ENCODE results near the gene NOS3. TPM values are rescaled to one million over a fixed set of nuclear protein-coding genes. Genes with fewer than 3 reads are reported as not detected.
A peak's percentile ranks its signal among the peaks of the same experiment; 100 is the strongest.

Gene NOS3
- total RNA-seq, 1 donor from 2014 or later: 15.1 TPM

DNA sequence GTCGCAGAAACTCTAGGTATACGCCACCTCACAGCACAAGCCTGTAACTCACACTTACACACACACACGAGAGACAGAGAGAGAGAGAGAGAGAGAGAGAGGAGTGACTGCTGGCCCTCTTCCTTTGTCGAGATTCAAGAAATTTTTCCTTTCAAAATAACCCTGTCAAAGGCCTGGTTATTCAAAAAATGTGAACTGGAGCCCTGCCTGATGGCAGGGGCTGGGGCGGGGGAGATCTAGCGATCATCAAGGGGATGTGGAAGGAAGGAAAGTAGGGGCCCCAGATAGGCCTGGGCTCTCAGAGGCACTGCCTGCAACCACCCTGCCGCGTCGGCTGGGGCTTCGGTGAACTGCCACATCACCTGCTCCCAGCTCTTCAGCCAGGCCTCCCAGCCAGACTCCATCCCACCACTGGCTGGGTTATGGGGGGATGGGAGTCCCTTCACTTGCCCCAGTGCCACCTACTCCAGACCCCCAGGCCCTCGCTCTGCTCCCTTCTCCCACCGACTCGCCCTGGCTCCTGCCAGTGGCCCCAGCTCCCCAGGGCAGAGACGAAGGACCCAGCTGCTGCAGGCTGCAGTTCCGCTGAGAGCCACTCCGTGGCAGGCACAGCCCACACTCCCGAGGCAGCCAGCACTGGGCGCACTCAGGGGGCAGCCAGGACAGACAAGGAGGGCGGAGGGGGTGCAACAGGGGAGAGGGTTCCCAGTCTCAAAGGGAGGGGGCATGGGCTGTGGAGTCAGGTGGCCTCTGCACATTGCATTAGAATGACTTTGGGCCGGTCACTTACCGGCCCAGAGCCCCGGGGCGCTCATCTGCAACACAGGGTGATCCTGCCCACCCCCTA, 28.0 kb upstream of the NOS3 start:
- intact Hi-C loops (cut with DNase I): no loop called here
- H3K4me1 ChIP-seq: peaks cover 25% of the 10 kb centered on the region
- H3K4me3 ChIP-seq: no peak overlapping the region
- TF ChIP-seq, protein P1, sequence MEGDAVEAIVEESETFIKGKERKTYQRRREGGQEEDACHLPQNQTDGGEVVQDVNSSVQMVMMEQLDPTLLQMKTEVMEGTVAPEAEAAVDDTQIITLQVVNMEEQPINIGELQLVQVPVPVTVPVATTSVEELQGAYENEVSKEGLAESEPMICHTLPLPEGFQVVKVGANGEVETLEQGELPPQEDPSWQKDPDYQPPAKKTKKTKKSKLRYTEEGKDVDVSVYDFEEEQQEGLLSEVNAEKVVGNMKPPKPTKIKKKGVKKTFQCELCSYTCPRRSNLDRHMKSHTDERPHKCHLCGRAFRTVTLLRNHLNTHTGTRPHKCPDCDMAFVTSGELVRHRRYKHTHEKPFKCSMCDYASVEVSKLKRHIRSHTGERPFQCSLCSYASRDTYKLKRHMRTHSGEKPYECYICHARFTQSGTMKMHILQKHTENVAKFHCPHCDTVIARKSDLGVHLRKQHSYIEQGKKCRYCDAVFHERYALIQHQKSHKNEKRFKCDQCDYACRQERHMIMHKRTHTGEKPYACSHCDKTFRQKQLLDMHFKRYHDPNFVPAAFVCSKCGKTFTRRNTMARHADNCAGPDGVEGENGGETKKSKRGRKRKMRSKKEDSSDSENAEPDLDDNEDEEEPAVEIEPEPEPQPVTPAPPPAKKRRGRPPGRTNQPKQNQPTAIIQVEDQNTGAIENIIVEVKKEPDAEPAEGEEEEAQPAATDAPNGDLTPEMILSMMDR (IDR thresholded peaks at IDR 0.05): peak; percentile 88
- H3K9me3 ChIP-seq: no peaks in the 10 kb centered on the region
- no peaks in the 10 kb centered on the region for H3K36me3 ChIP-seq
- H3K27me3 ChIP-seq (ENCODE audit: low read depth): peaks cover 53% of the 10 kb centered on the region
- peak overlapping the region; percentile 31 for H3K27ac ChIP-seq
- peak; percentile 66 for DNase-seq
- ATAC-seq: peak; percentile 78 to 86

DNA sequence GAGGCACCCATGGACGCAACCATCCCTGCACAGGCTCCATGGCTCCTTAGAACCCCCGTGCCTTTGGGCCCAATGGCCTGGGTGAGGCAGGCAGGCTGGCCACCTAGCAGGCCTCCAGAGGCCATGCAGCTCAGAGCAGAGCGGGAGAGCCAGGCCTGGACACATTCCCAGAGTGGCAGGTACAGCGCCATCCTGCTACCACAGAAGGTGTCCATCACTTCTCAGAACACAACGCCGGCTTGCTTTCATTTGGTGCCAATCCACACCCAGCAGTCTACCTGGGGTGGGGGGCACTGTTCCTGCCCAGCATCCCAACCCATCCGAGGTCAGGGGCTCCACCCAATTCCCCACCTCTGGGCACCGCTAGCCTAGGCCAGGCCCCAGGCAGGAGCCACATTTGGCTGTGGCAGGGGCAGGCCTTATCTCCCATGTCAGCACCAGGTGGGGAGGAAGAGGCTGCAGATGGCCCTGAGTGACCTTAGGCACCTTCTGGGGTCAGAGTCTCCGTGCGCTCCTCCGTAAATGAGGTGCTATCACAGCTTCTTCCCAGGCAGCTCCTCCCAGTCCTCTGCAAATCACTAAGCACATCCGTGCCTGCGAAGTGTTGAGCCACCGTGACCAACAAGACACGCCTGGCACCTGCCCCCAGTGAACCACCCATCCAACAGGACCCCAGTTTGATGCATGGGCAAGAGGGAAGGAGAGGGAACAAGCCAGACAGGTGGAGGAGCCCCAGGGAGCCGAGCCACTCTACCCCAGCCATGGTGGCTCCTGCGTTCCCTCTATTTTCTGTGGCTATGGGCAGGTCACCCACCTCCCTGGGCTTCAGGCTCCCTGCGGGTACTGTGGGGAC, 26.9 kb upstream of the NOS3 start:
- intact Hi-C loops (cut with DNase I): no loop called here
- no peak overlapping the region for H3K27ac ChIP-seq
- peaks cover 48% of the 10 kb centered on the region for H3K27me3 ChIP-seq (ENCODE audit: low read depth)
- ATAC-seq (no peak), DNase-seq (no peak)
- TF ChIP-seq, protein P1 (IDR thresholded peaks at IDR 0.05): no peak
- H3K9me3 ChIP-seq: no peaks in the 10 kb centered on the region
- no peaks in the 10 kb centered on the region for H3K36me3 ChIP-seq
- peaks cover 31% of the 10 kb centered on the region for H3K4me1 ChIP-seq
- no peak overlapping the region for H3K4me3 ChIP-seq

DNA sequence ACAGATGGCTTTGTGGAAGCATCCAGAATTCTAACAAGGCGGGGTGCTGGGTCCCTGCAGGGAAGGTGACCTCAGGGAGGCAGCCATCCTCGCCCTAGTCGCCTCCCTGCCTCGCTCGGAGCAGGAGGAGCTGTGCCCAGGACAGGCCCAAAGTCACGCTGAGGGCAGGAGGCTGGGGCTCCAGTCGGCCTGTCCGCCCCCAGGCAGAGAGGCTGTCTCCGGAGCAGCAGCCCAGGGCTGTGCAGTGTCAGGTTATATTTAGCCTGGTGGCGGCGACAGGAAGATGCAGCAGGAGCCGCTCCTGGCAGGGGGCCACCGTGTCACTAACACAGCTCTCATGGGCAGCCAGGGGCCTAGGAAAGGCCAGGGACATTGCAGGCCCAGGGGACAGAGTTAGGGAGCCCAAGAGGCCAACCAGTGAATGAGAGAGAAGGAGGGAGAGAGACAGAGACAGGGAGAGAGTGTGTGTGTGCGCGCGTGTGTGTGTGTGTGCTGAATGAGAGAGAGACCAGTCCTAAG, 26.2 kb upstream of the NOS3 start:
- no peak overlapping the region for H3K4me3 ChIP-seq
- no peak overlapping the region for H3K27ac ChIP-seq
- TF ChIP-seq, protein P1 (IDR thresholded peaks at IDR 0.05): no peak
- ATAC-seq (peak in 1 of 2 donors; percentile 2), DNase-seq (no peak)
- H3K4me1 ChIP-seq: peaks cover 38% of the 10 kb centered on the region
- no peaks in the 10 kb centered on the region for H3K36me3 ChIP-seq
- H3K27me3 ChIP-seq (ENCODE audit: low read depth): peaks cover 41% of the 10 kb centered on the region
- intact Hi-C loops (cut with DNase I): no loop called here
- H3K9me3 ChIP-seq: no peaks in the 10 kb centered on the region

DNA sequence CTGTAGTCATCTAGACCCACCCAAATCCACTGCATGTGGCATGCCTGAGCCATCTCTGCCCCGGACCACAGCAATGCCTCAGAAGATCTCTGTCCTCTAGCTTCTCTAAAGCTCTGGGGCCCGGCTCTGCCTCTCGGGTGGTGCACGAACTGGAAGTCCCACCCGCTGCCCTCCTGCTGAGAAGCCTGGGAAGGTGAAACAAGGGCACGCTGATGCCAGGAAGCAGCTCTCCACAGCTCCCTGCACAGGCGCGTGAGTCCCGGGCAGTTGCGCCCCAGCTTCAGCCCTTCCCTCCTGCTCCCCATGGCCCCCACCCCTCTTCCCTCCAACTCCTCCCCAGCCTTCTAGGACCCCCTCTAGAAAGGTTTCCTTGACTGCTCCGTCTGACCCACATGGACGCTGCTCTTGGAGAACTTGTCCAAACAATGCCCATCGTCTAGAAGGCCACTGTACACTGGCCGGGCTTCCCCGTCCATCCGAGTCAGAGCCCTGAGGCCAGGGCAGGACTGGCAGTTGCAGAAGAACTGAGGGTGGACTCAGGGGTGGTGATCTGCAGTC, 25.5 kb upstream of the NOS3 start:
- intact Hi-C loops (cut with DNase I): no loop called here
- Histone ChIP-seq H3K36me3 (no peaks in the 10 kb centered on the region), H3K27ac (no peak overlapping the region), H3K4me3 (no peak overlapping the region), H3K9me3 (no peaks in the 10 kb centered on the region), H3K4me1 (peaks cover 41% of the 10 kb centered on the region), H3K27me3 (ENCODE audit: low read depth) (peaks cover 37% of the 10 kb centered on the region)
- ATAC-seq: no peak
- TF ChIP-seq, protein P1 (IDR thresholded peaks at IDR 0.05): no peak
- no peak for DNase-seq

DNA sequence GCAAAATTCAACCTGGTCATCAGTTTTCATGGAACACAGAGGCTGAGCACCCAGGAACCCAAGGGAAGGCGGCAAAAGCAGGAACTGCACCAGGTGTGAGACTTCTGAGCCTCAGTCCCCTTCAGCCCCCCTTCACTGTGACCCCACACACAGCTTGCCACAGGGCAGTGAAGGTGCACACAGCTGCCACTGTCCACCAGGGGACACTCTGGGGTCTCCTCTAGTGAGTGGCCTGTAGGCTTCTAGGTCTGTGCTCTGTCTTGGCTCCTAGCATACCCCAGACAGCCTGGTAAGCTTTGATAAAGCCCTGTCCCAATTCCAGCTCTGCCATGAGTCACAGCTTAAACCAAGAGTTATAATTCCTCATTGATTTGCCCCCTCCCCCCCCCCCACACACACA, 24.8 kb upstream of the NOS3 start:
- H3K27ac ChIP-seq: no peak overlapping the region
- DNase-seq (no peak), ATAC-seq (no peak)
- intact Hi-C loops (cut with DNase I): no loop called here
- no peaks in the 10 kb centered on the region for H3K9me3 ChIP-seq
- no peak overlapping the region for H3K4me3 ChIP-seq
- TF ChIP-seq, protein P1 (IDR thresholded peaks at IDR 0.05): peak; percentile 17
- peaks cover 37% of the 10 kb centered on the region for H3K27me3 ChIP-seq (ENCODE audit: low read depth)
- H3K4me1 ChIP-seq: peaks cover 41% of the 10 kb centered on the region
- H3K36me3 ChIP-seq: no peaks in the 10 kb centered on the region

Data from lower lobe of right lung (tissue), 2 donors.